CD14-positive monocyte (primary cell): Measurements from ENCODE around the gene ASTN2. TPM values are rescaled to one million over a fixed set of nuclear protein-coding genes. Genes with fewer than 3 reads are reported as not detected.

ENCODE experiments used
- DNase-seq, 3 donors: peaks; one replicate each; pipeline ENCODE4 v3.0.0-alpha.2; 2011 to 2022
- H2AFZ ChIP-seq: 2 replicates; pipeline ENCODE4 v1.6.0; 2012; ENCODE audit warnings: mild to moderate bottlenecking, low read depth, low read length, inconsistent platforms; ENCODE audit not compliant: insufficient read depth, poor library complexity, severe bottlenecking
- H3K27ac ChIP-seq, 2 donors: 1 replicate in 1 of 2; 2 replicates in 1 of 2; pipeline ENCODE4 v1.5.1; 2012 to 2013; ENCODE audit warnings: low read length in 2 of 2, control low read depth in 1 of 2, inconsistent platforms in 1 of 2, low read depth in 1 of 2, mild to moderate bottlenecking in 1 of 2
- H3K27me3 ChIP-seq, 2 donors: one replicate each; pipeline versions ENCODE4 v1.6.0 to v1.6.1; 2011 to 2013; ENCODE audit warnings: low read length in 2 of 2; ENCODE audit not compliant: control insufficient read depth in 2 of 2, insufficient read depth in 2 of 2
- H3K36me3 ChIP-seq, 2 donors: replicated peaks in 1 of 2; 1 replicate in 1 of 2; 2 replicates in 1 of 2; pipeline versions ENCODE4 v1.5.1 to v1.6.1; 2012 to 2013; ENCODE audit warnings: low read length in 2 of 2, control low read depth in 1 of 2, inconsistent platforms in 1 of 2, mild to moderate bottlenecking in 1 of 2; ENCODE audit not compliant: insufficient read depth in 2 of 2, control insufficient read depth in 1 of 2
- H3K4me1 ChIP-seq, 2 donors: 1 replicate in 1 of 2; 2 replicates in 1 of 2; pipeline versions ENCODE4 v1.5.1 to v1.6.1; 2012 to 2013; ENCODE audit warnings: low read length in 2 of 2, control low read depth in 1 of 2, inconsistent platforms in 1 of 2, mild to moderate bottlenecking in 1 of 2, moderate library complexity in 1 of 2; ENCODE audit not compliant: insufficient read depth in 2 of 2, control insufficient read depth in 1 of 2
- H3K4me2 ChIP-seq: replicated peaks from 2 replicates; pipeline ENCODE3; 2012; ENCODE audit warnings: low read length, moderate library complexity, mild to moderate bottlenecking; ENCODE audit not compliant: poor library complexity, severe bottlenecking; ENCODE audit errors: extremely low read depth
- H3K4me3 ChIP-seq, 3 experiments: fragments of 200-600 bp in 1 of 3; sonication (generic) in 1 of 3; replicated peaks in 1 of 3; 1 replicate in 2 of 3; 2 replicates in 1 of 3; pipeline ENCODE4 v1.5.1; 2011 to 2013; ENCODE audit warnings: low read length in 3 of 3, mild to moderate bottlenecking in 3 of 3, control low read depth in 2 of 3, low read depth in 2 of 3, inconsistent platforms in 1 of 3, moderate library complexity in 1 of 3
- H3K79me2 ChIP-seq: 2 replicates; pipeline ENCODE4 v1.6.0; 2012; ENCODE audit warnings: mild to moderate bottlenecking, control low read depth, inconsistent platforms, low read length, moderate library complexity; ENCODE audit not compliant: insufficient read depth
- H3K9ac ChIP-seq: 2 replicates; pipeline ENCODE4 v1.6.0; 2017; ENCODE audit warnings: low read length, mild to moderate bottlenecking; ENCODE audit not compliant: insufficient read depth, poor library complexity, severe bottlenecking
- H3K9me3 ChIP-seq, 2 donors: replicated peaks in 1 of 2; 1 replicate in 1 of 2; 2 replicates in 1 of 2; pipeline versions ENCODE4 v1.5.1 to v1.6.1; 2012 to 2013; ENCODE audit warnings: low read length in 2 of 2, control low read depth in 1 of 2; ENCODE audit not compliant: control insufficient read depth in 1 of 2, insufficient read depth in 1 of 2
- H4K20me1 ChIP-seq: 2 replicates; pipeline ENCODE4 v1.6.0; 2012; ENCODE audit warnings: mild to moderate bottlenecking, low read length, control low read depth, moderate library complexity; ENCODE audit not compliant: insufficient read depth
- H3K27ac Mint-ChIP-seq, 7 donors: one replicate each; pipeline ENCODE4 v1.8.0; 2020; ENCODE audit warnings: mild to moderate bottlenecking in 7 of 7, mixed read lengths in 7 of 7, moderate library complexity in 6 of 7, inconsistent platforms in 2 of 7
- H3K27me3 Mint-ChIP-seq, 3 donors: one replicate each; pipeline ENCODE4 v1.8.0; 2021 to 2022; ENCODE audit warnings: low read depth in 3 of 3, mild to moderate bottlenecking in 3 of 3, mixed read lengths in 3 of 3, moderate library complexity in 3 of 3, inconsistent platforms in 1 of 3
- H3K36me3 Mint-ChIP-seq, 2 donors: one replicate each; pipeline ENCODE4 v1.8.0; 2020; ENCODE audit warnings: mixed read lengths in 2 of 2, inconsistent platforms in 1 of 2, mild to moderate bottlenecking in 1 of 2
- H3K4me1 Mint-ChIP-seq: one replicate; pipeline ENCODE4 v1.8.0; 2020; ENCODE audit warnings: mild to moderate bottlenecking, mixed read lengths
- H3K4me3 Mint-ChIP-seq, 2 donors: one replicate each; pipeline ENCODE4 v1.8.0; 2020; ENCODE audit warnings: mild to moderate bottlenecking in 2 of 2, mixed read lengths in 2 of 2, moderate library complexity in 1 of 2
- H3K9me3 Mint-ChIP-seq, 7 donors: one replicate each; pipeline ENCODE4 v1.8.0; 2020 to 2022; ENCODE audit warnings: mixed read lengths in 7 of 7, mild to moderate bottlenecking in 6 of 7, moderate library complexity in 6 of 7, inconsistent platforms in 2 of 7
- CTCF ChIP-seq: fragments of 200-600 bp; IDR thresholded peaks from one replicate; pipeline ENCODE4 v1.8.0; 2022; ENCODE audit warnings: antibody characterized with exemption, mild to moderate bottlenecking
- WGBS: methylation state at CpG from one replicate; pipeline ENCODE4 v1.1.5; 2013; ENCODE audit warnings: missing lambda C conversion rate; ENCODE audit not compliant: insufficient coverage; 5-methylcytosine and 5-hydroxymethylcytosine counted together
- intact Hi-C, 2 donors: fragments of 100-400 bp; cut with micrococcal nuclease; formaldehyde crosslinking; loops; one replicate each; pipeline versions ENCODE4 v1.15.0 to v1.15.1; 2023
- polyA plus RNA-seq, 3 donors: library from polyadenylated mRNA; depleted of rRNA in 1 of 3; unstranded in 2 of 3; stranded (reverse) in 1 of 3; fragments of 300-500 nt in 2 of 3; fragments of >200 nt in 1 of 3; fragmentation: Illumina TruSeq in 2 of 3; gene quantifications; 1 replicate in 2 of 3; 2 replicates in 1 of 3; pipeline ENCODE4 v1.2.3, GENCODE V29; 2012 to 2021

The ASTN2 gene
- polyA plus RNA-seq, 3 donors = not detected

- no peak for DNase-seq
- no peak overlapping the region for H3K4me3 Mint-ChIP-seq
- Histone ChIP-seq H3K4me1 (no peaks in the 10 kb centered on the region), H3K9me3 (peaks cover 0 to 5% of the 10 kb centered on the region in 2 donors), H3K27ac (no peak overlapping the region), H4K20me1 (no peaks in the 10 kb centered on the region), H3K4me2 (no peak overlapping the region), H3K9ac (no peak overlapping the region), H2AFZ (no peak overlapping the region), H3K36me3 (no peaks in the 10 kb centered on the region), H3K4me3 (no peak overlapping the region), H3K27me3 (no peaks in the 10 kb centered on the region), H3K79me2 (no peaks in the 10 kb centered on the region)
- H3K36me3 Mint-ChIP-seq = no peaks in the 10 kb centered on the region
- H3K27ac Mint-ChIP-seq = no peak overlapping the region
- H3K4me1 Mint-ChIP-seq = no peaks in the 10 kb centered on the region
- intact Hi-C loops = no loop called here
- TF ChIP-seq CTCF = no peak
- no peaks in the 10 kb centered on the region for H3K27me3 Mint-ChIP-seq
- peaks cover 2 to 14% (median 6%) of the 10 kb centered on the region in 7 donors for H3K9me3 Mint-ChIP-seq
These were observed 829.7 kb downstream of the ASTN2 start for GRCh38 chr9:116585204-116585603.

GRCh38 chr9:116580853-116581252, 834.0 kb downstream of the ASTN2 start:
- peaks cover 0 to 2% (median 0%) of the 10 kb centered on the region in 7 donors for H3K9me3 Mint-ChIP-seq
- no peaks in the 10 kb centered on the region for H3K36me3 ChIP-seq
- no peaks in the 10 kb centered on the region for H3K9me3 ChIP-seq
- intact Hi-C loops = no loop called here
- no peaks in the 10 kb centered on the region for H3K79me2 ChIP-seq
- H3K4me3 ChIP-seq = no peak overlapping the region
- no peak overlapping the region for H3K9ac ChIP-seq
- no peak overlapping the region for H3K4me3 Mint-ChIP-seq
- no peak overlapping the region for H3K27ac Mint-ChIP-seq
- H3K4me1 ChIP-seq = no peaks in the 10 kb centered on the region
- no peak overlapping the region for H3K4me2 ChIP-seq
- no peak for DNase-seq
- H3K27me3 Mint-ChIP-seq = peaks cover 0 to 3% (median 0%) of the 10 kb centered on the region in 3 donors
- TF ChIP-seq CTCF = no peak
- H4K20me1 ChIP-seq = no peaks in the 10 kb centered on the region
- H3K27ac ChIP-seq = no peak overlapping the region
- H2AFZ ChIP-seq = no peak overlapping the region
- H3K27me3 ChIP-seq = no peaks in the 10 kb centered on the region
- H3K4me1 Mint-ChIP-seq = no peaks in the 10 kb centered on the region
- H3K36me3 Mint-ChIP-seq = no peaks in the 10 kb centered on the region
- 25% methylated on average over 1 of the region's 1 CpG for WGBS
